Osteoblast (primary cell): ENCODE measurements around the gene TIMP2. TPM values are rescaled to one million over a fixed set of nuclear protein-coding genes. Genes with fewer than 3 reads are reported as not detected.
A peak's percentile ranks its signal among the peaks of the same experiment; 100 is the strongest.

Experiments
- DNase-seq: peaks from one replicate; pipeline ENCODE4 v3.0.0; 2011; ENCODE audit warnings: low spot score, mixed read lengths; ENCODE audit not compliant: insufficient read length; ENCODE audit errors: missing footprints
- H2AFZ ChIP-seq: 2 replicates; pipeline ENCODE4 v1.6.0; 2011; ENCODE audit warnings: mild to moderate bottlenecking, low read length
- H3K27ac ChIP-seq: 2 replicates; pipeline ENCODE4 v1.5.1; 2011; ENCODE audit warnings: mild to moderate bottlenecking, low read depth, low read length, moderate library complexity
- H3K27me3 ChIP-seq: 2 replicates; pipeline ENCODE4 v1.6.0; 2012; ENCODE audit warnings: mild to moderate bottlenecking, control low read depth, inconsistent platforms, low read length, moderate library complexity; ENCODE audit not compliant: insufficient read depth
- H3K36me3 ChIP-seq: 2 replicates; pipeline ENCODE4 v1.5.1; 2011; ENCODE audit warnings: mild to moderate bottlenecking, low read length, control low read depth, moderate library complexity; ENCODE audit not compliant: insufficient read depth
- H3K4me1 ChIP-seq: 2 replicates; pipeline ENCODE4 v1.5.1; 2011; ENCODE audit warnings: mild to moderate bottlenecking, low read length, control low read depth, moderate library complexity; ENCODE audit not compliant: insufficient read depth
- H3K4me2 ChIP-seq: 2 replicates; pipeline ENCODE4 v1.6.0; 2011; ENCODE audit warnings: mild to moderate bottlenecking, low read length; ENCODE audit not compliant: insufficient read depth
- H3K4me3 ChIP-seq: fragments of 200-600 bp; sonication (generic); 3 replicates; pipeline ENCODE4 v1.5.1; 2012; ENCODE audit warnings: mild to moderate bottlenecking, low read length, inconsistent platforms; ENCODE audit not compliant: insufficient read depth
- H3K79me2 ChIP-seq: 2 replicates; pipeline ENCODE4 v1.6.0; 2012; ENCODE audit warnings: mild to moderate bottlenecking, low read length, control low read depth, inconsistent platforms; ENCODE audit not compliant: insufficient read depth
- H3K9me3 ChIP-seq: 2 replicates; pipeline ENCODE4 v1.5.1; 2011; ENCODE audit warnings: low read depth, low read length, control low read depth
- H4K20me1 ChIP-seq: 2 replicates; pipeline ENCODE4 v1.6.0; 2012; ENCODE audit warnings: mild to moderate bottlenecking, low read length, control low read depth; ENCODE audit not compliant: insufficient read depth
- CTCF ChIP-seq: IDR thresholded peaks from 2 replicates; pipeline ENCODE4 v1.5.1; 2011; ENCODE audit warnings: mild to moderate bottlenecking, low read depth, low read length, moderate library complexity; ENCODE audit errors: extremely low read depth
- total RNA-seq: library from RNA; depleted of rRNA; stranded (reverse); fragments of >200 nt; gene quantifications from 2 replicates; pipeline ENCODE4 v1.2.3, GENCODE V29; 2012

Gene TIMP2
- total RNA-seq, 1 donor, result 164 TPM

- H3K27me3 ChIP-seq, result no peaks in the 10 kb centered on the region
Observed at GRCh38 chr17:78940258-78940657, 15.1 kb upstream of the TIMP2 start.

GRCh38 chr17:78939615-78940014, 14.4 kb upstream of the TIMP2 start:
- H3K36me3 ChIP-seq, result no peaks in the 10 kb centered on the region
- no peak overlapping the region for H3K4me3 ChIP-seq
- peak overlapping the region; percentile 28 for H3K27ac ChIP-seq
- no peak overlapping the region for H2AFZ ChIP-seq
- no peaks in the 10 kb centered on the region for H3K27me3 ChIP-seq
- H3K79me2 ChIP-seq, result no peaks in the 10 kb centered on the region
- no peaks in the 10 kb centered on the region for H3K9me3 ChIP-seq
- H3K4me2 ChIP-seq, result peak overlapping the region; percentile 48
- TF ChIP-seq CTCF, result no peak
- H3K4me1 ChIP-seq, result peaks cover 39% of the 10 kb centered on the region
- DNase-seq, result peak; percentile 96
- no peaks in the 10 kb centered on the region for H4K20me1 ChIP-seq

More at GRCh38 chr17:78940258-78940657, 15.1 kb upstream of the TIMP2 start:
- no peak overlapping the region for H2AFZ ChIP-seq
- no peaks in the 10 kb centered on the region for H3K36me3 ChIP-seq
- no peaks in the 10 kb centered on the region for H4K20me1 ChIP-seq
- H3K9me3 ChIP-seq, result no peaks in the 10 kb centered on the region
- TF ChIP-seq CTCF, result no peak
- no peaks in the 10 kb centered on the region for H3K79me2 ChIP-seq
- H3K27ac ChIP-seq, result peak overlapping the region; percentile 17
- H3K4me2 ChIP-seq, result no peak overlapping the region
- DNase-seq, result peak; percentile 34
- peaks cover 33% of the 10 kb centered on the region for H3K4me1 ChIP-seq
- H3K4me3 ChIP-seq, result no peak overlapping the region

- Histone ChIP-seq H3K4me1 (peaks cover 60% of the 10 kb centered on the region), H2AFZ (no peak overlapping the region), H3K4me3 (no peak overlapping the region), H3K36me3 (no peaks in the 10 kb centered on the region), H3K9me3 (no peaks in the 10 kb centered on the region), H3K4me2 (no peak overlapping the region), H4K20me1 (no peaks in the 10 kb centered on the region), H3K27me3 (no peaks in the 10 kb centered on the region), H3K79me2 (no peaks in the 10 kb centered on the region), H3K27ac (no peak overlapping the region)
- DNase-seq, result no peak
- TF ChIP-seq CTCF, result no peak
Observed at GRCh38 chr17:78937561-78937960, 12.4 kb upstream of the TIMP2 start.

GRCh38 chr17:78935419-78936323, 10.5 kb upstream of the TIMP2 start:
- no peaks in the 10 kb centered on the region for H3K79me2 ChIP-seq
- H3K9me3 ChIP-seq, result no peaks in the 10 kb centered on the region
- no peaks in the 10 kb centered on the region for H3K27me3 ChIP-seq
- H4K20me1 ChIP-seq, result no peaks in the 10 kb centered on the region
- H3K4me2 ChIP-seq, result peak overlapping the region; percentile 80
- peak overlapping the region; percentile 43 for H3K4me3 ChIP-seq
- peak overlapping the region; percentile 98 for H3K27ac ChIP-seq
- peak; percentile 98 for DNase-seq
- no peak overlapping the region for H2AFZ ChIP-seq
- no peaks in the 10 kb centered on the region for H3K36me3 ChIP-seq
- TF ChIP-seq CTCF, result no peak
- peaks cover 59% of the 10 kb centered on the region for H3K4me1 ChIP-seq
